IPS DF 19.7 (cell line): ENCODE measurements around the gene LYG2.
"Not testable (repeated sequence)": the region's sequence is repeated elsewhere in the genome, so short reads cannot be mapped to it uniquely, and the experiment has no call there.

ENCODE experiments used
- DNase-seq: peaks from one replicate; pipeline ENCODE4 v3.0.0-alpha.2; 2013; ENCODE audit warnings: low read depth, low spot score

LYG2 gene, protein sequence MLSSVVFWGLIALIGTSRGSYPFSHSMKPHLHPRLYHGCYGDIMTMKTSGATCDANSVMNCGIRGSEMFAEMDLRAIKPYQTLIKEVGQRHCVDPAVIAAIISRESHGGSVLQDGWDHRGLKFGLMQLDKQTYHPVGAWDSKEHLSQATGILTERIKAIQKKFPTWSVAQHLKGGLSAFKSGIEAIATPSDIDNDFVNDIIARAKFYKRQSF

GRCh38 chr2:99255491-99256318 is at the start of gene LYG2:
TSS of gene LYG2 (minus strand) at chr2:99255666. CDS start at chr2:99254260, 1,406 bp downstream.
- no peak for DNase-seq

DNA sequence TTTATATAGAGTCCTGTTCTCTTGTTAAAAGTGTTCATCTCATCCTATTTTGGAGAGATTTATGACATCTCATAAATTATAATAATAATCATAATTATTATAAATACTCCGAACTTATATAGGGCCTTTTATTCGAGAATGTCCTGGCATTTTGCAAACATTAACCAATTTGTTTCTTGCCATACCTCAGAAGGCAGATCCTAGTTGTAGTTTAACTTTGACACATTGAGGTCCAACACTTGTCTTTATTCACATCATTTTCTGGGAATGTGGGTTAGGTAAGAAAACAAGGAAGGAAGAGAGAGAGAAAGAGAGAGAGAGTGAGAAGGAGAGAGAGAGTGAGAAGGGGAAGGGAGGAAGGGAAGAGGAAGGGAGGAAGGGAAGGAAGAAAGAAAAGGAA is 45.6 kb upstream of the LYG2 start, which contains the start of gene LYG1:
Gene LYG1, minus strand, starts transcription at position 101 of the 400 bp plus-strand sequence. CDS start 5,527 bp downstream, outside the sequence.
- DNase-seq: not testable (repeated sequence)

- no peak for DNase-seq
These were observed 44.1 kb upstream of the LYG2 start for GRCh38 chr2:99299580-99299979.

DNA sequence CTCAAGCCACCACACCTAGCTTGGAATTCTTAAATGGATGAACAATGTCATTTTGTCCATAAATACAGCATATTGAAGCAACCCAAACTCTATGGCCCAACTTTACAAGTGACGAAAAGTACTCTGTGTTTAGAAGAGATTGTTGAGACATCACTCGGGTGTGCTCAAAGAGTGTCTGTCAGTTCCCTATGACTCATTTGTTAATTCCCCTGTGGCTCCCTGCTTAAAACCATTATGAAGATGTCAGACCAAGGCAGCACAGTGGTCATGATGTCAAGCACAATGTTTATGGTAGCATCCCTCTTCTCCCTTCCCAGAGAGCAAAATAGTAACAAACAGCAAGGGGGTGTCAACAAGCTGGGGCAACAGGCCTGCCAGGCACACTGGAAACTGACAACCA is 42.5 kb upstream of the LYG2 start:
- DNase-seq: no peak

DNA sequence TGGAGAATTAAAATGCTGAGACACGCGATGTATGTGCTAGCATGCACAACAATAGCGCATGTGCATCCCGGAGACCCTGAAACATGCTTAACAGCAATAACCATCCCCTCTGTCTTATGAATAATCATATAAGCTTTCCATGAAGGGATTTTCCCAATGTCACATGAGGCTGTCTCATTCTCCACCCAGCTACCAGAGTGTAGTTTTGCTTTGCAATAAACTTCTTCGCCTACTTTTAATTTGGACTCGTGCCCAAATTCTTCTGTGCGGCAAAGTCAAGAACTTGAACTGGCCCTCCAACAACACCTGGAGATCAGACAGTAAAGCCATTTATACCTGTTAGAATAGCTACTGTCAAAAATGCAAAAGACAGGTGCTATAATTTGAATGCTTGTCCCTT is 30.1 kb upstream of the LYG2 start:
- no peak for DNase-seq

GRCh38 chr2:99279969-99280695 is 24.7 kb upstream of the LYG2 start:
- no peak for DNase-seq

- no peak for DNase-seq
These were observed 23.4 kb upstream of the LYG2 start for GRCh38 chr2:99278793-99279291.

- DNase-seq: not testable (repeated sequence)
These were observed 22.8 kb upstream of the LYG2 start for GRCh38 chr2:99278195-99278765.

GRCh38 chr2:99275882-99276281 is 20.4 kb upstream of the LYG2 start:
- DNase-seq: no peak

DNA sequence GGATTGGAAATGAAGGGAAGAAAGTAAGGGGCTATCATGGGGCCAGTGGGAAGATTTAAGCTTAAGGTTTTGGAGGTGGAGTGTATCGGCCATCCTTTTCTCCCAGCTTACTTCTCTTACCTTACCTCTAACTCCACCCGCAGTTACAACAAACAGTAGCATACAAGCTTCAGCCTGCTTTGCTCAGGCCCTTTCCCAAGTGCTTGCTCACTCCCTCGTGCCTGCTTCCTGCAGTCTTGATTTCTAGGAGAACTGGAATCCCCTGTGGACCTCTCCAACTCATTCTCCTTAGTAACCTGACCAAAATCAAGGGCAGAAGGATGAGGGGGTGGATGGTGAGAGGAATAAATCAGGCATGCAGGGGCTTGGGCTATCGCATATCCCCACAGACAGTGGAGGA is 5.8 kb upstream of the LYG2 start:
- DNase-seq: no peak

- no peak for DNase-seq
These were observed 4.7 kb upstream of the LYG2 start for GRCh38 chr2:99260184-99260583.

DNA sequence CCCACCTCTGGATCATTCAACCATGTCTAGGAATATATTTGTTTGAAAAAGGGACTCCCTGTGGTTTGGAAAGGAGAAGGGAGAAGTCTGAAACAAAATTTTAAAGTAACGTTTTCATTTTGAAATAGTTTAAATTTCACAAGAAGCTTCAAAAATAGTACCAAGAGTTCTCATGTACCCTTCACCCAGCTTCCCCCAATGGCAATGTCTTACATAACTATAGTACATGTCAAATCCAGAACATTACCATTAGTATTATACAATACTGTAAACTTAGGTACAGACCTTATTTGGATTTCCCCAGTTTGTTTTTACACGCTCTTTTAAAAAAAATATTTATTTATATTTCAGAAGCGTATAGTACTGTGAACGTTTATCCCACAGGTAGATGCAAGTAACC is 4.0 kb upstream of the LYG2 start:
- DNase-seq: no peak

DNA sequence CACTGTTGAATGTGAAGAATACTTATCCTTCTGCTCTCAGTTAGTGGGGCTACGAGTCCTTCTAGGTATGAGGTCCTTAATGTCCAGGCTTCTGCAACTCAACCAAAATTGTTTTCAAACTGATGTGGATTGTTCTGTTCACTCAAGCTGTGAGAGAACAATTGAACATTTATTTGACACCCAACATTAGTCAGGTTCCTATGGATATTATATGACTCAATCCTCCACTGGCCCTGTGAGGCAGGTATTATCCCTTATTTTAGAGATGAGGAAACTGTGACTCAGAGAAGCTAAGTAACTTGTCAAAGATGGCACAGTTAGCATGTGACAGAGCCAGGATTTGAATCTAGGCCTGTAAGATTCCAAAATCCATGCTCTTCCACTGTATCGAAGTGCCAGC is 1.2 kb upstream of the LYG2 start:
- no peak for DNase-seq

DNA sequence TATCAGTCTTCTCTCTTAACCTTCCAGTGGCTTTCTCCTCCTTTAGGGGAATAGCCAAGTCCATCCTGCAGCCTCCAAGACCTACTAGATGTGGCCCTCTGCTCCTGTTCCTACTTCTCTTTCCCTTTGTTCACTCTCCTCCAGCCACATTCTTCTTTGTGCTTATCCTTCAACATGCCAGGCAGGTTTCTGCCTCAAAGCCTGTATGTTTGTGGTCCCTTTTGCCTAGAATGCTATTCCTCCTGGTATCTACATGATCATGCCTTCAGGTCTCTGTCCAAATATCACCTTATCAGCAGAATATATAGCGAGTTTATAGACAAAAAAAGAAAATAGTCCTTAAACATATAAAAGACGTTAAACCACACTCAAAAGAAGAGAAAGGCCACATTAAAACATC is 5.5 kb downstream of the LYG2 start:
- DNase-seq: no peak

- DNase-seq: no peak
These were observed 13.3 kb downstream of the LYG2 start for GRCh38 chr2:99242151-99242550.

- no peak for DNase-seq
These were observed 15.0 kb downstream of the LYG2 start for GRCh38 chr2:99240431-99240830.

DNA sequence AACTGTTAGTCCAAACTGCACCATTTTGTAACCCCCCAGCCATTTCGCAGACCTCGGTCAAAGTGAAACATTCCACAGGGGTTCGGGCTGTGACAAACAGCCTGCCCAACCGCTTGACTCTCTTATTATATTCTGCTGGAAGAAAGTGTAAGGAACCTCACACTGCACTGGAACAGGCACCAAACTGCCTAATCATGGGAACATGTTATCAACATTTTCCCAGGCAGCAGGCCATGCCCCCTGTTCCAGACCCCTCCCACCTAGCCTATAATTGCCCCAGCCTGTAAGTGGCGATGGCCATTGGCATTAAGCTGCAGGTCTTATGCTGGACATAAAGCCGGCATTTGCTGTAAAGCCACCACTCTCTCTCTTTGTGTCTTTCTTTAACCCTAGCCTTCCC is 16.9 kb downstream of the LYG2 start:
- DNase-seq: no peak

GRCh38 chr2:99233177-99233576 is 22.3 kb downstream of the LYG2 start:
- not testable (repeated sequence) for DNase-seq

GRCh38 chr2:99217929-99218501 is 37.5 kb downstream of the LYG2 start:
- DNase-seq: no peak

- no peak for DNase-seq
These were observed 39.4 kb downstream of the LYG2 start for GRCh38 chr2:99216096-99216495.

DNA sequence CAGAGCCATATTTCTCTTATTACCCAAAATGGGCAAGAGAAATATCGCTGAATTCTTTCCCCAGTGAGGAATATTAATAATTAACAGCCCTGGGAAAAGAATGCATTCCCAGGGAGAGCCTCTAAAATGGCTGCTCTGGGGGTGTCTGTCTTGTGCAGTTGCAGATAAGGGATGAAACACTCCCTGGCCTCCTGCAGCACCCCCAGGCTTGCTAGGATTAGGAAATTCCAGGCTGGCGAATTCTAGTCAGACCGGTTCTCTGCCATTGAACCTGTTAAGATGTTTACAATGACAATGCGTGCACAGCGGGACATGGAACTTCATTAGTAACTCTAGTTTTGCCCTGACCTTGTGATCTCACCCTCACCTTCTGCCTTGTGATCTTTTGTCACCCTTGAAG is 50.0 kb downstream of the LYG2 start:
- peak; percentile 54 for DNase-seq
